OCI-LY1 (cell line): ENCODE results near the gene AFF2.

ENCODE experiments used
- H2AFZ ChIP-seq: fragments of 200-600 bp; sonication (generic), shearing (Covaris generic); 2 replicates; pipeline ENCODE4 v1.6.0; 2014; ENCODE audit warnings: antibody characterized with exemption, mild to moderate bottlenecking, low read length
- H3F3A ChIP-seq: fragments of 200-600 bp; sonication (generic), shearing (Covaris generic); 2 replicates; pipeline ENCODE4 v1.6.0; 2014; ENCODE audit warnings: mild to moderate bottlenecking, antibody characterized with exemption, low read length, moderate library complexity; ENCODE audit not compliant: insufficient read depth
- H3K27ac ChIP-seq: fragments of 200-600 bp; sonication (generic); 2 replicates; pipeline ENCODE4 v1.5.1; 2014; ENCODE audit warnings: low read length, mixed run types, mild to moderate bottlenecking, low read depth; ENCODE audit not compliant: poor library complexity, severe bottlenecking
- H3K27me3 ChIP-seq: fragments of 200-600 bp; sonication (generic); 2 replicates; pipeline ENCODE4 v1.6.0; 2014; ENCODE audit warnings: antibody characterized with exemption, mild to moderate bottlenecking, low read length, moderate library complexity; ENCODE audit not compliant: insufficient read depth
- H3K36me3 ChIP-seq: fragments of 200-600 bp; sonication (generic); 2 replicates; pipeline ENCODE4 v1.6.1; 2014; ENCODE audit warnings: mild to moderate bottlenecking, antibody characterized with exemption, low read length, moderate library complexity, mixed read lengths; ENCODE audit not compliant: insufficient read depth
- H3K4me1 ChIP-seq: fragments of 200-600 bp; sonication (generic); 2 replicates; pipeline ENCODE4 v1.5.1; 2014; ENCODE audit warnings: mild to moderate bottlenecking, low read length, moderate library complexity; ENCODE audit not compliant: insufficient read depth, severe bottlenecking
- H3K4me2 ChIP-seq: fragments of 200-600 bp; sonication (generic), shearing (Covaris generic); 2 replicates; pipeline ENCODE4 v1.6.1; 2014; ENCODE audit warnings: low read length
- H3K4me3 ChIP-seq: fragments of 200-600 bp; sonication (generic); 2 replicates; pipeline ENCODE4 v1.5.1; 2014; ENCODE audit warnings: low read length, low read depth, mild to moderate bottlenecking, mixed read lengths; ENCODE audit not compliant: poor library complexity, severe bottlenecking
- H3K79me2 ChIP-seq: fragments of 200-600 bp; shearing (Covaris generic); 2 replicates; pipeline ENCODE4 v1.6.1; 2016; ENCODE audit warnings: mixed run types, low read length, mixed read lengths; ENCODE audit not compliant: insufficient read depth
- H3K9ac ChIP-seq: fragments of 200-600 bp; sonication (generic), shearing (Covaris generic); 2 replicates; pipeline ENCODE4 v1.6.1; 2014; ENCODE audit warnings: mild to moderate bottlenecking, low read length, mixed read lengths
- H3K9me2 ChIP-seq: fragments of 200-600 bp; sonication (generic), shearing (Covaris generic); 2 replicates; pipeline ENCODE4 v1.6.1; 2014; ENCODE audit warnings: low read depth, mild to moderate bottlenecking, low read length, mixed read lengths
- H3K9me3 ChIP-seq: fragments of 200-600 bp; shearing (Covaris generic); 2 replicates; pipeline ENCODE4 v1.6.1; 2014; ENCODE audit warnings: low read length, mixed read lengths
- H4K20me1 ChIP-seq: fragments of 200-600 bp; sonication (generic), shearing (Covaris generic); 2 replicates; pipeline ENCODE4 v1.6.0; 2016; ENCODE audit warnings: mild to moderate bottlenecking, low read length; ENCODE audit not compliant: insufficient read depth
- EZH2 ChIP-seq: fragments of 200-600 bp; sonication (generic), shearing (Covaris generic); IDR thresholded peaks from 2 replicates; pipeline ENCODE4 v1.8.0; 2017; ENCODE audit warnings: borderline replicate concordance, mixed run types, mild to moderate bottlenecking, antibody characterized with exemption, low read length, moderate library complexity, mixed read lengths
- TF ChIP-seq, protein P1 (sequence below): fragments of 200-600 bp; sonication (generic), shearing (Covaris generic); IDR thresholded peaks from 2 replicates; pipeline ENCODE4 v1.5.1; 2017; ENCODE audit warnings: mild to moderate bottlenecking, antibody characterized with exemption, low read length, moderate library complexity, mixed read lengths

Gene AFF2

DNA sequence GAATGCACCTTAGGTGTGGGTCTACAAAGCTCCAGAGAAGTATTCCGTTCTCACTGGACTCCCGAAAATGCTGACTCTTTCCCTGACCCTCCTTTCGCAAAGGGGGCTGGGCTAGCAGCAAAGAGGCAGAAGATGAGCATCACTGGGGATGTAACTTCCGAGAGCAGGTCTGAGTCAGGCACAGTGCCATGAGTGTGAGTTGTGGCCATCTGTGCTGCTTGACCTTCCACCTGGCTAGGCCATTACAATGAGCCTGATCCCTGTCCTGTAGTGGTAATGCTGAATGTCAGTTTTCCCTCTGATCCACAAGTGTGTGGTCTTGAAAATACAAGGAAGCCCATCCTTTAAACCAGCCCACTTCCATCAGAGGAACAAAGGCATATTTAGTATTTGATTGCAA is 479.4 kb downstream of the AFF2 start:
- no peak overlapping the region for H3K4me2 ChIP-seq
- H3K9ac ChIP-seq = no peak overlapping the region
- H3K4me1 ChIP-seq = peaks cover 10% of the 10 kb centered on the region
- no peaks in the 10 kb centered on the region for H3K79me2 ChIP-seq
- H3K27ac ChIP-seq = no peak overlapping the region
- H3F3A ChIP-seq = no peaks in the 10 kb centered on the region
- H3K9me2 ChIP-seq = no peaks in the 10 kb centered on the region
- no peaks in the 10 kb centered on the region for H3K9me3 ChIP-seq
- H4K20me1 ChIP-seq = no peaks in the 10 kb centered on the region
- no peaks in the 10 kb centered on the region for H3K27me3 ChIP-seq
- H3K36me3 ChIP-seq = peaks cover 31% of the 10 kb centered on the region; the same call in 1 of the 2 replicates
- no peak overlapping the region for H2AFZ ChIP-seq
- TF ChIP-seq, protein P1, sequence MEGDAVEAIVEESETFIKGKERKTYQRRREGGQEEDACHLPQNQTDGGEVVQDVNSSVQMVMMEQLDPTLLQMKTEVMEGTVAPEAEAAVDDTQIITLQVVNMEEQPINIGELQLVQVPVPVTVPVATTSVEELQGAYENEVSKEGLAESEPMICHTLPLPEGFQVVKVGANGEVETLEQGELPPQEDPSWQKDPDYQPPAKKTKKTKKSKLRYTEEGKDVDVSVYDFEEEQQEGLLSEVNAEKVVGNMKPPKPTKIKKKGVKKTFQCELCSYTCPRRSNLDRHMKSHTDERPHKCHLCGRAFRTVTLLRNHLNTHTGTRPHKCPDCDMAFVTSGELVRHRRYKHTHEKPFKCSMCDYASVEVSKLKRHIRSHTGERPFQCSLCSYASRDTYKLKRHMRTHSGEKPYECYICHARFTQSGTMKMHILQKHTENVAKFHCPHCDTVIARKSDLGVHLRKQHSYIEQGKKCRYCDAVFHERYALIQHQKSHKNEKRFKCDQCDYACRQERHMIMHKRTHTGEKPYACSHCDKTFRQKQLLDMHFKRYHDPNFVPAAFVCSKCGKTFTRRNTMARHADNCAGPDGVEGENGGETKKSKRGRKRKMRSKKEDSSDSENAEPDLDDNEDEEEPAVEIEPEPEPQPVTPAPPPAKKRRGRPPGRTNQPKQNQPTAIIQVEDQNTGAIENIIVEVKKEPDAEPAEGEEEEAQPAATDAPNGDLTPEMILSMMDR = no peak
- TF ChIP-seq EZH2 = no peak
- H3K4me3 ChIP-seq = no peak overlapping the region

DNA sequence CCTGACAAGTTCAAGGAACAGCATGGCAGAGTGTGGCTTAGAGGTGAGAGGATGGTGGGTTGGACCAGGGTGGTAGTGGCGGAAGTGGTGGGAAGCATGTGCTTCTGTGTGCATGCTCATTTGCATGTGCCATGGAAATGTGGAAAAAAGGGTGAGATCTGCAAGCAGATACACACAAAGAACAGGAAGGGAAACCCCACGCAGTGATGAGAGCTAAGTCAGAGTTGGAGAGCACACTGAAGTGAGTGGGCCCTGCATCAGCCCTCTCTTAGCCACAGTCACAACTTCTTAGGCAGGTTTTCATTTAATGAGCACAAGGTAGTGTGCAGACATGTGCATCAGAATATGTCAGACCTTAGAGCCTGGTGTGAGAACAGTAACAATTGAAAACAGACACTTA is 483.8 kb downstream of the AFF2 start:
- Histone ChIP-seq H3K9ac (no peak overlapping the region), H3K4me1 (peaks cover 10% of the 10 kb centered on the region), H3K9me3 (no peaks in the 10 kb centered on the region), H3K9me2 (no peaks in the 10 kb centered on the region), H3F3A (no peaks in the 10 kb centered on the region), H2AFZ (no peak overlapping the region), H3K79me2 (no peaks in the 10 kb centered on the region), H3K27ac (no peak overlapping the region), H3K36me3 (peaks cover 17% of the 10 kb centered on the region), H3K27me3 (no peaks in the 10 kb centered on the region), H4K20me1 (no peaks in the 10 kb centered on the region), H3K4me2 (no peak overlapping the region), H3K4me3 (no peak overlapping the region)
- no peak for TF ChIP-seq EZH2

DNA sequence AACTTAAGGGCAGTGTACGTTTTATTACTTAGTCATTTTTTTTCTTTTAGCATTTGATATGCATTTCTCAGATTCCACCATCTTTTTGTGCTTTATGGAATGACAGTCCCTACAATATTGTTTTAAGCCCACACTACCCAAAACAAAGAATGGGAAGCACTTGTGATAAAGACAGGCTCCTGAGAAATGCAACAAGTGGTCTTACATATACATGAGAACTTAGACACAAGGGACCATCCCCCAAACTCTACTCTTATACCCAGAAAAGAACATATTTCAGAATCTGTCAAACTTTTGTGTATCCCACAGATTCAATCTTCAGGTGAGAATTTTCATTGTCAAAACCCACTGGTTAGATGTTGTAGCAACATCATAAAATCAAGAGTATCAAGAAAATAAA is 491.1 kb downstream of the AFF2 start:
- no peaks in the 10 kb centered on the region for H3K9me3 ChIP-seq
- no peak overlapping the region for H3K9ac ChIP-seq
- H3K4me1 ChIP-seq = peaks cover 4% of the 10 kb centered on the region
- H3K4me2 ChIP-seq = no peak overlapping the region
- H3K27ac ChIP-seq = no peak overlapping the region
- no peaks in the 10 kb centered on the region for H4K20me1 ChIP-seq
- H3F3A ChIP-seq = no peaks in the 10 kb centered on the region
- no peak overlapping the region for H3K4me3 ChIP-seq
- H3K9me2 ChIP-seq = no peaks in the 10 kb centered on the region
- no peak for TF ChIP-seq EZH2
- TF ChIP-seq, protein P1 = no peak
- H3K79me2 ChIP-seq = no peaks in the 10 kb centered on the region
- H3K27me3 ChIP-seq = no peaks in the 10 kb centered on the region
- H2AFZ ChIP-seq = no peak overlapping the region
- peaks cover 31% of the 10 kb centered on the region for H3K36me3 ChIP-seq

DNA sequence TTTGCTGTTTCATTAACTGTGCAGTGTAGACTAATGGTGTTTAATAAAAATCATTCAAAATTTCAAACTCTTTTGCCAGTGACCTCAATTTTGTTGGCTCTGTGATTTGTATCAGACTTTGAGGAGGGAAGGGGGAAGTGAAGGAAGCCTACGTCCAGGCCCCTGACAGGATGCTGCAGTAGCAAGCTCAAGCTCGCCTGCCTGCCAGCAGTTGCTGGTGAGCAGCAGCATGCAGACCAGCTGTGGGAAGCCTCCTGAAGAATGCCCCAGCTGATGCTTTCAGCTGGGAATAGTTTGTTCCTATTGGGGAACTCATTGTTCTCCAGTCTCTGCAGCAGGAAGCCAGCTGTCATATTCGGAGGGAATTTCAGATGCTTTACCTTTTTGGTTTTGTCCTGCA is 495.2 kb downstream of the AFF2 start:
- no peaks in the 10 kb centered on the region for H3K9me2 ChIP-seq
- H3K4me3 ChIP-seq = no peak overlapping the region
- H2AFZ ChIP-seq = no peak overlapping the region
- H3K36me3 ChIP-seq = peaks cover 21% of the 10 kb centered on the region
- TF ChIP-seq, protein P1 = no peak
- no peaks in the 10 kb centered on the region for H4K20me1 ChIP-seq
- H3K79me2 ChIP-seq = no peaks in the 10 kb centered on the region
- peaks cover 4% of the 10 kb centered on the region for H3K4me1 ChIP-seq
- H3K27me3 ChIP-seq = no peaks in the 10 kb centered on the region
- H3K9me3 ChIP-seq = no peaks in the 10 kb centered on the region
- H3K4me2 ChIP-seq = no peak overlapping the region
- H3F3A ChIP-seq = no peaks in the 10 kb centered on the region
- no peak overlapping the region for H3K27ac ChIP-seq
- H3K9ac ChIP-seq = no peak overlapping the region
